Middle frontal gyrus (tissue), 1 donor: ENCODE results near the gene TWIST2.

Experiments
- DNase-seq: peaks from one replicate; pipeline ENCODE4 v3.0.0-alpha.2; 2015; ENCODE audit warnings: low spot score; ENCODE audit errors: extremely low spot score

The TWIST2 gene

GRCh38 chr2:238916176-238916874 lies 68.4 kb downstream of the TWIST2 start:
- no peak for DNase-seq

- DNase-seq, result no peak
Measured at GRCh38 chr2:238916875-238917590, 69.1 kb downstream of the TWIST2 start.

GRCh38 chr2:238919307-238919706 lies 71.4 kb downstream of the TWIST2 start:
- DNase-seq, result no peak

GRCh38 chr2:238920053-238920452 lies 72.2 kb downstream of the TWIST2 start:
- no peak for DNase-seq

GRCh38 chr2:238920601-238921001 lies 72.7 kb downstream of the TWIST2 start:
- no peak for DNase-seq

- DNase-seq, result no peak
Measured at GRCh38 chr2:238921259-238921658, 73.4 kb downstream of the TWIST2 start.

GRCh38 chr2:238921681-238922319 lies 73.9 kb downstream of the TWIST2 start:
- DNase-seq, result no peak

GRCh38 chr2:238922435-238922834 lies 74.5 kb downstream of the TWIST2 start:
- no peak for DNase-seq

GRCh38 chr2:238924032-238924431 lies 76.1 kb downstream of the TWIST2 start:
- no peak for DNase-seq

GRCh38 chr2:238924796-238925195 lies 76.9 kb downstream of the TWIST2 start:
- no peak for DNase-seq

GRCh38 chr2:238925281-238925680 lies 77.4 kb downstream of the TWIST2 start:
- no peak for DNase-seq

- no peak for DNase-seq
Measured at GRCh38 chr2:238925816-238926521, 78.1 kb downstream of the TWIST2 start.

GRCh38 chr2:238926761-238927611 lies 79.1 kb downstream of the TWIST2 start:
- no peak for DNase-seq

- DNase-seq, result no peak
Measured at GRCh38 chr2:238927746-238928519, 80.0 kb downstream of the TWIST2 start.

- no peak for DNase-seq
Measured at GRCh38 chr2:238928520-238929241, 80.8 kb downstream of the TWIST2 start.

GRCh38 chr2:238929242-238930081 lies 81.6 kb downstream of the TWIST2 start:
- DNase-seq, result no peak

GRCh38 chr2:238930216-238930615 lies 82.3 kb downstream of the TWIST2 start:
- no peak for DNase-seq
